ENCODE results near the gene TENT4B. TPM values are rescaled to one million over a fixed set of nuclear protein-coding genes. Genes with fewer than 3 reads are reported as not detected.

The TENT4B gene
- total RNA-seq, 4 donors from 2014 or later = 10.7 to 30.5 (median 24.7) TPM

DNA sequence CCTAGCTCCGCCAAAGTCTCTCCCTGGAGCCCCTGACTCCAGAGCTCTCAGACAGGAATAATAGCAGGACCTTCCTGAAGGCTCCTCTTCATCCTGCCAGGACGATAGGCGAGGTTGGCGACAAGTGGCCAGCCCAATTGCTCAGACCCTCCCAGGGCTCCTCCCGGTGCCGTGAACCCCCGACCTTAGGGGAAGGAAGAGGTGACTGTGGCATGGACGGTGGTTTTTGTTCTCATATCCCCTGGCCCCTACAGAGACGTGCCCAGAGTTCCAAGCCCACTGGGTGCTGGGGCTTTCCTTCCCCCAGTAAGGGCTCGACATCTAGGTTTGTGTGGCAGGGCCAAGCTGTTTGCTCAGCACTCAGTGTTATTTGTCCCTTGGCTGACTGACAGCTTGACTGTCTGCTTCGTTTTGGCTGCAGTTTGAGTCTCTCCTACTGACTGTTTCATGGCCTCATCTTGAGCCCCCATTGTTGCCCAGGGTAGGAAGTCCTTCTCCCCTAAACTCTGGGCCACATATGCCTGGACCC lies 108.7 kb downstream of the TENT4B start:
- no peaks in the 10 kb centered on the region for H3K27me3 ChIP-seq
- H3K4me3 ChIP-seq = no peak overlapping the region
- peaks cover 0 to 22% (median 12%) of the 10 kb centered on the region in 4 donors for H3K4me1 ChIP-seq
- TF ChIP-seq CTCF (IDR thresholded peaks at IDR 0.05) (no peak), POLR2A (IDR thresholded peaks at IDR 0.05) (no peak)
- DNase-seq = peak in 2 of 3 donors; percentile 33 to 35
- no peaks in the 10 kb centered on the region for H3K36me3 ChIP-seq
- no peak overlapping the region for H3K27ac ChIP-seq
- no peaks in the 10 kb centered on the region for H3K9me3 ChIP-seq

DNA sequence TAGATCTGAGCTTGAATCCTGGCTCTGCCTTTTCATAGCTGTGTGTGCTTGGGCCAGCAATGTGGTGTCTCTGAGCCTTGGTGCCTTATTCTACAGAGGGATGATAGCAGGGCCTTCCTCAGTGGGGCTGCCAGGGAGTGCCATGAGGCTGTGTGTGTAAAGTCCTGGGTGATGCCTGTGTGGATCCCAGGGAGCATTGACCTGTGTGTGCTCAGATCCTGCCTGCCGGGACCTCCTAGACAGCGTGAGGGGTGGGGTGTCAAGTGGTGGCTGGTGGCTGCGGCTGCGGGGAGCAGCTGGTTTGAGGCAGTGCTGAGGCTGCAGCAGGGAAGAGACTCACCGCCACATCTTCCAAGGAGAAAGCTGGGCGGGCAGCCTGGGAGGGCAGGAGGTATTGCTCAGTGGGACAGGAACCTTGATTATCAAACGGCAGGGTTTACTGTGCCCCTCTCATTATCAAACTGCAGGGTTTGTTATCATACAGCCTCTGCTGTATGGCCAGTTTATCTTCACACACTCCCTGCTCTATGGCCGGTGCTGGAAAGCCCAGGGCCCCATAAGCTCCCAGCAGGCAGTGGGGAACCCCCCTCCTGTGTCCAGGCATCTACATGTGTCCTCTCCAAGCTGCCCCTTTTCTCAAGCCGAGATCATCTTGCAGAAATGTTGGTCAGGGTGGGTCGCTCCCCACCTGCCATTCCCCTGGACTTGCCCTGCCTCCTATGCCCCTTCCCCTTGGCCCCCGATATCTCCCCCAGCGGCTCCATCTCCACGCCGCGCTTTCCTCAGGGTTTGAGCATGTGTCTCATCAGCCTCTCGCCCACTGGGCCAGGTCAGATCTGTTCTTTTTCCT lies 110.2 kb downstream of the TENT4B start:
- Histone ChIP-seq H3K4me1 (peaks cover 0 to 22% (median 12%) of the 10 kb centered on the region in 4 donors), H3K4me3 (no peak overlapping the region), H3K27me3 (no peaks in the 10 kb centered on the region), H3K27ac (no peak overlapping the region), H3K36me3 (no peaks in the 10 kb centered on the region), H3K9me3 (no peaks in the 10 kb centered on the region)
- DNase-seq = peak in 1 of 3 donors; percentile 42
- no peak for TF ChIP-seq POLR2A (IDR thresholded peaks at IDR 0.05)
- no peak for TF ChIP-seq CTCF (IDR thresholded peaks at IDR 0.05)

DNA sequence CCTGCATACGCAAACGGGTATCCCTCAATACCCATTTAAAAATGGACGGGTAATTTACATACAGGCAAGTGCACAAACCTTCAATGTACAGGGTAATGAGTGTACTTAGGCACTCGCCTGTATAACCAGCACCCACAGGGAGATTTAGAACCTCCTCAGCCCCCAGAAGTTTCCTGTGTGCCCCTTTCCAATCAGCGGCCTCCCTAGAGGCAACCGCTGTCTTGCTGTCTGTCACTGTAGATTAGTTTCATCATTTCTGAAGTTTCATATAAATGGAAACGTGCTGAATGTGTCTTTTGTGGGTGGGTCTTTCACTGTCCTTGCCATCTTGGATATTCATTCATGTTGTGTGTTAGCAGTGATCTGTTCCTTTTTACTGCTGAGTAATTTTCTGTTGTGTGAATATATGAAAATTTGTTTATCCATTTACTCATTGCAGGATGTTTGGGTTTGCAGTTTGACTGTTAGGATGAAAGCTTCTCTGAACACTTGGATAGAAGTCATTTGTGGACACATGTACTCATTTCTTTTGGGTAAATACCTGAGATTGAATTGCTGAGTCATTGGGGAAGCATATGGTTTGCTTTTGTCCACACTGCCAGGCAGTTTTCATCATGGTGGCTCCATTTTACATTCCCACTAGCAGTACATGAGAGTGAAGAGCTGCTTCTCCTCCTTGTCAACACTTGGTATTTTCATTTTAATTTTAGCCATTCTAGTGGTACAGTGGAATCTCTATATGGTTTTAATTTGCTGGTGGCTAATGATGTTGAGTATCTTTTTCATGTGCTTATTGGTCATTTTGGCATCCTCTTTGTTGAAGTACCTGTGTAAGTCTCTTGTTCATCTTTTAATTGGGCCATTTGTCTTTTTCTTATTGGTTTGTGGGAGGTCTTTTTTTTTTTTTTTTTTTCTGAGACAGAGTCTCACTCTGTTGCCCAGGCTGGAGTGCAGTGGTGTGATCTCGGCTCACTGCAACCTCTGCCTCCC lies 111.1 kb downstream of the TENT4B start:
- no peak for DNase-seq
- Histone ChIP-seq H3K27me3 (no peaks in the 10 kb centered on the region), H3K36me3 (no peaks in the 10 kb centered on the region), H3K4me1 (peaks cover 0 to 22% (median 12%) of the 10 kb centered on the region in 4 donors), H3K27ac (no peak overlapping the region), H3K9me3 (no peaks in the 10 kb centered on the region), H3K4me3 (no peak overlapping the region)
- TF ChIP-seq POLR2A (IDR thresholded peaks at IDR 0.05) (no peak), CTCF (IDR thresholded peaks at IDR 0.05) (no peak)

DNA sequence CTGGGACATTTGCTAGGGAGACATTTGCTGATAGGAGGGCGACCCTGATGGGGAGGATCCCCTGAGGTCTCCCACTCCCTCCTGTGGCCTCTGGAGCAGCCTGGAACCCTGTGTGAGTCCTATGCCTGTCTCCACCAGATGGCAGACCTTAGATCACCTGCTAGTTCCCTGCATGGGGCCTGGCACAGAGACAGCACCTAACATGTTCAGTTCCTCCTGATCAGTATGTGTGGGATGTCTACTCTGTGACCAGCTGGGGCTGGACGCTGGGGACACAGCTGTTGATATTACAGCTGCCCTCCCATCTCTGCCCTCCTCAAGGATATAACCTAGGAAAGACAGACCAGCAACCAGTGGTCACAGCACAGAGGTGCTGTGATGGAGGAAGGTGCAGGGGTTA lies 112.2 kb downstream of the TENT4B start:
- TF ChIP-seq POLR2A (IDR thresholded peaks at IDR 0.05) (no peak), CTCF (IDR thresholded peaks at IDR 0.05) (peak; percentile 13 to 44 (median 27))
- Histone ChIP-seq H3K9me3 (no peaks in the 10 kb centered on the region), H3K36me3 (no peaks in the 10 kb centered on the region), H3K4me1 (peaks cover 0 to 16% (median 12%) of the 10 kb centered on the region in 4 donors), H3K27ac (peak overlapping the region in 1 of 4 donors; percentile 91), H3K27me3 (no peaks in the 10 kb centered on the region), H3K4me3 (no peak overlapping the region)
- peak; percentile 41 to 73 (median 54) for DNase-seq

GRCh38 chr16:50265716-50266336 lies 112.7 kb downstream of the TENT4B start:
- TF ChIP-seq POLR2A (IDR thresholded peaks at IDR 0.05) (no peak), CTCF (IDR thresholded peaks at IDR 0.05) (no peak)
- H3K27me3 ChIP-seq = no peaks in the 10 kb centered on the region
- H3K4me1 ChIP-seq = peaks cover 0 to 16% (median 12%) of the 10 kb centered on the region in 4 donors
- no peaks in the 10 kb centered on the region for H3K36me3 ChIP-seq
- no peaks in the 10 kb centered on the region for H3K9me3 ChIP-seq
- DNase-seq = peak in 1 of 3 donors; percentile 45
- H3K27ac ChIP-seq = peak overlapping the region in 2 of 4 donors; percentile 82 to 91
- H3K4me3 ChIP-seq = peak overlapping the region in 3 of 4 donors; percentile 40 to 54 (median 48)

Data from Peyer's patch (tissue), 4 donors.